ENCODE results near the gene SORT1. TPM values are rescaled to one million over a fixed set of nuclear protein-coding genes. Genes with fewer than 3 reads are reported as not detected.

SORT1 gene
- total and polyA plus RNA-seq, 2 of the 13 experiments (the other 11 are each of a cell fraction or from before 2014, with no cell fraction given) = 32.4 to 93.0 TPM

- TF ChIP-seq ZFP62 (CRISPR knock-in tag; IDR thresholded peaks at IDR 0.05) = no peak
- TF ChIP-seq KMT2A (CRISPR knock-in tag; IDR thresholded peaks at IDR 0.05) = peak; percentile 84
- no peak; the same call in 1 of the 2 replicates for TF ChIP-seq KDM6A (CRISPR knock-in tag; IDR thresholded peaks at IDR 0.05; ENCODE audit: low read depth)
- no peak for TF ChIP-seq TOE1 (CRISPR knock-in tag; IDR thresholded peaks at IDR 0.05)
- TF ChIP-seq PRDM10 (CRISPR knock-in tag; IDR thresholded peaks at IDR 0.05; ENCODE audit: low read depth) = peak; percentile 65; the same call in 1 of the 2 replicates
- no peak for TF ChIP-seq BRCA1 (CRISPR knock-in tag; IDR thresholded peaks at IDR 0.05)
- TF ChIP-seq ZNF557 (CRISPR knock-in tag; IDR thresholded peaks at IDR 0.05) = 0 out of 2 replicates have a peak, but pooled peaks have one; percentile 23
- TF ChIP-seq ZNF674 (CRISPR knock-in tag; IDR thresholded peaks at IDR 0.05; ENCODE audit: low read depth) = no peak
- peak; percentile 93 for TF ChIP-seq SRSF1 (optimal IDR thresholded peaks at IDR 0.05; ENCODE audit: low read depth, low read length)
- peak; percentile 75 for TF ChIP-seq SPEN (CRISPR knock-in tag; IDR thresholded peaks at IDR 0.05; ENCODE audit: low read depth)
- TF ChIP-seq NR2F6 (IDR thresholded peaks at IDR 0.05) = no peak
- TF ChIP-seq NR2F6 (CRISPR knock-in tag; IDR thresholded peaks at IDR 0.05) = 0 out of 2 replicates have a peak, but pooled peaks have one; percentile 26
- peak; percentile 76 to 82 for TF ChIP-seq HMGXB4 (CRISPR knock-in tag; IDR thresholded peaks at IDR 0.05; ENCODE audit: borderline replicate concordance in 1 of 2, low read depth in 1 of 2)
- no peak for TF ChIP-seq FOXK2 (IDR thresholded peaks at IDR 0.05)
- peak; percentile 39; the same call in 1 of the 2 replicates for TF ChIP-seq ZNF230 (CRISPR knock-in tag; IDR thresholded peaks at IDR 0.05)
- no peak for TF ChIP-seq NONO (IDR thresholded peaks at IDR 0.05)
- TF ChIP-seq NONO (CRISPR knock-in tag; conservative IDR thresholded peaks at IDR 0.05) = peak; percentile 63; the same call in 1 of the 2 replicates
- TF ChIP-seq DR1 (CRISPR knock-in tag; IDR thresholded peaks at IDR 0.05) = peak; percentile 42; the same call in 1 of the 2 replicates
- peak; percentile 55; the same call in 1 of the 2 replicates for TF ChIP-seq NR2C2 (CRISPR knock-in tag; IDR thresholded peaks at IDR 0.05; ENCODE audit: borderline replicate concordance)
- no peak for TF ChIP-seq SRSF4 (IDR thresholded peaks at IDR 0.05; ENCODE audit: low read depth, low read length, poor library complexity, severe bottlenecking)
- TF ChIP-seq ZBTB39 (CRISPR knock-in tag; IDR thresholded peaks at IDR 0.05) = no peak
Measured at GRCh38 chr1:109282952-109283747, 114.6 kb downstream of the SORT1 start, which contains the start of gene PSRC1 (continued).
